Neural cell (in vitro differentiated cells): ENCODE results near the gene AMT.

ENCODE experiments used
- EP300 ChIP-seq: fragments of 450-650 bp; conservative IDR thresholded peaks from 2 replicates; pipeline ENCODE4 v1.6.1; 2014; ENCODE audit warnings: antibody characterized with exemption, mild to moderate bottlenecking, moderate library complexity; ENCODE audit not compliant: poor library complexity, severe bottlenecking
- MXI1 ChIP-seq: fragments of 450-650 bp; conservative IDR thresholded peaks from 2 replicates; pipeline ENCODE4 v1.6.1; 2014; ENCODE audit warnings: antibody characterized with exemption, mild to moderate bottlenecking; ENCODE audit not compliant: poor library complexity, severe bottlenecking
- POLR2AphosphoS5 ChIP-seq: IDR thresholded peaks from 2 replicates; pipeline ENCODE4 v1.6.1; 2012
- RAD21 ChIP-seq: fragments of 450-650 bp; conservative IDR thresholded peaks from 2 replicates; pipeline ENCODE4 v1.6.1; 2014; ENCODE audit warnings: antibody characterized with exemption, mild to moderate bottlenecking, moderate library complexity
- TAF1 ChIP-seq: IDR thresholded peaks from 2 replicates; pipeline ENCODE4 v1.6.1; 2012; ENCODE audit warnings: low read depth
- TF ChIP-seq, protein P1 (sequence below): fragments of 450-650 bp; IDR thresholded peaks from 2 replicates; pipeline ENCODE4 v1.5.1; 2014; ENCODE audit warnings: antibody characterized with exemption, mild to moderate bottlenecking, moderate library complexity; ENCODE audit not compliant: poor library complexity, severe bottlenecking

DNA sequence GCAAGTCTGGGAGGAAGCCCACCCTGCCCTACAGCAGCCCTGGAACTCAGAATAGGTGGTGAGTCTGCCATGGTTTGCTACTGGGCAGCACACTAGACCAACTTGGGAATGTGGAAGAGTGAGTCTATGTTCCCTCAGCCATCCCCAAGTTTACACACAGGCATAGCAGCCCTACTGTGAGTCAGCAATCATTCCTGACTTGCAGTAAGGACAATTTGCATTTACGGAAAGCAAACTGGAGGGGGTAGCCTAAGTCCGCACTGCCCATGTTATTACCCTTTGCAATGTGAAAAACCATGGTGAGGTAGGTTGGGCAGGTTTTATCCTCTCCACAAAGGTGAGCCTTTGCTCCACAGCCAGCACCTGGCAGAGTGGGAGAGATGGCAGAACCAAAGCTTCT is 5.4 kb downstream of the AMT start:
- TF ChIP-seq, protein P1, sequence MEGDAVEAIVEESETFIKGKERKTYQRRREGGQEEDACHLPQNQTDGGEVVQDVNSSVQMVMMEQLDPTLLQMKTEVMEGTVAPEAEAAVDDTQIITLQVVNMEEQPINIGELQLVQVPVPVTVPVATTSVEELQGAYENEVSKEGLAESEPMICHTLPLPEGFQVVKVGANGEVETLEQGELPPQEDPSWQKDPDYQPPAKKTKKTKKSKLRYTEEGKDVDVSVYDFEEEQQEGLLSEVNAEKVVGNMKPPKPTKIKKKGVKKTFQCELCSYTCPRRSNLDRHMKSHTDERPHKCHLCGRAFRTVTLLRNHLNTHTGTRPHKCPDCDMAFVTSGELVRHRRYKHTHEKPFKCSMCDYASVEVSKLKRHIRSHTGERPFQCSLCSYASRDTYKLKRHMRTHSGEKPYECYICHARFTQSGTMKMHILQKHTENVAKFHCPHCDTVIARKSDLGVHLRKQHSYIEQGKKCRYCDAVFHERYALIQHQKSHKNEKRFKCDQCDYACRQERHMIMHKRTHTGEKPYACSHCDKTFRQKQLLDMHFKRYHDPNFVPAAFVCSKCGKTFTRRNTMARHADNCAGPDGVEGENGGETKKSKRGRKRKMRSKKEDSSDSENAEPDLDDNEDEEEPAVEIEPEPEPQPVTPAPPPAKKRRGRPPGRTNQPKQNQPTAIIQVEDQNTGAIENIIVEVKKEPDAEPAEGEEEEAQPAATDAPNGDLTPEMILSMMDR: no peak
- no peak for TF ChIP-seq POLR2AphosphoS5
- no peak for TF ChIP-seq EP300
- no peak for TF ChIP-seq RAD21
- TF ChIP-seq MXI1: no peak
- no peak for TF ChIP-seq TAF1
